H1 (cell line): ENCODE data around the gene TCP11. TPM values are rescaled to one million over a fixed set of nuclear protein-coding genes. Genes with fewer than 3 reads are reported as not detected.
"Not testable (repeated sequence)": the region's sequence is repeated elsewhere in the genome, so short reads cannot be mapped to it uniquely, and the experiment has no call there.

Source experiments
- CTCF ChIA-PET: fragments of 300-600 bp; sonication (Branson Sonifier 250); formaldehyde crosslinking; loops from one replicate; lab custom pipeline; 2021; ENCODE audit not compliant: partially characterized antibody; lab: Charles Lee
- POLR2A ChIA-PET: fragments of 300-600 bp; sonication (Branson Sonifier 250); formaldehyde crosslinking; loops from one replicate; lab custom pipeline; 2021; ENCODE audit warnings: inconsistent platforms; ENCODE audit not compliant: partially characterized antibody; lab: Charles Lee
- DNase-seq, 2 experiments: peaks; one replicate each; pipeline versions ENCODE4 v3.0.0 to v3.0.0-alpha.2; 2010 to 2022; ENCODE audit warnings: low spot score in 2 of 2, low read depth in 1 of 2, mixed read lengths in 1 of 2
- FAIRE-seq: peaks from 2 replicates; lab custom pipeline; 2011; peaks lifted over from hg19 to GRCh38; lab: Jason Lieb, UNC
- H2AFZ ChIP-seq: 2 replicates; pipeline ENCODE4 v1.8.1; 2012; ENCODE audit warnings: low read length, inconsistent platforms
- H2AK5ac ChIP-seq: 2 replicates; pipeline ENCODE4 v1.6.1; 2013; ENCODE audit warnings: low read depth, low read length
- H2BK120ac ChIP-seq: replicated peaks from 2 replicates; pipeline ENCODE3; 2013; ENCODE audit warnings: low read depth, low read length, inconsistent platforms
- H2BK12ac ChIP-seq: 2 replicates; pipeline ENCODE4 v1.6.1; 2013; ENCODE audit warnings: low read depth, low read length
- H2BK15ac ChIP-seq: 2 replicates; pipeline ENCODE4 v1.6.1; 2013; ENCODE audit warnings: low read length
- H2BK20ac ChIP-seq: 2 replicates; pipeline ENCODE4 v1.6.1; 2013; ENCODE audit warnings: low read length
- H2BK5ac ChIP-seq: 2 replicates; pipeline ENCODE4 v1.6.1; 2013; ENCODE audit warnings: low read depth, low read length
- H3K14ac ChIP-seq: 2 replicates; pipeline ENCODE4 v1.6.1; 2013; ENCODE audit warnings: inconsistent platforms; ENCODE audit not compliant: insufficient read length
- H3K18ac ChIP-seq: 2 replicates; pipeline ENCODE4 v1.6.1; 2013; ENCODE audit warnings: low read length; ENCODE audit errors: extremely low read depth
- H3K23ac ChIP-seq: 2 replicates; pipeline ENCODE4 v1.6.1; 2013; ENCODE audit warnings: inconsistent platforms; ENCODE audit not compliant: insufficient read length
- H3K23me2 ChIP-seq: 2 replicates; pipeline ENCODE4 v1.6.1; 2013; ENCODE audit warnings: low read depth, low read length
- H3K27ac ChIP-seq: 2 replicates; pipeline ENCODE4 v1.6.1; 2011; ENCODE audit warnings: low read depth, low read length, inconsistent platforms
- H3K27me3 ChIP-seq, 4 experiments: replicated peaks in 1 of 4; 1 replicate in 1 of 4; 2 replicates in 3 of 4; pipeline versions ENCODE4 v1.6.1 to v1.8.1; 2011 to 2013; ENCODE audit warnings: low read length in 3 of 4, mild to moderate bottlenecking in 3 of 4, inconsistent platforms in 2 of 4, mixed read lengths in 2 of 4, moderate library complexity in 1 of 4; ENCODE audit not compliant: control insufficient read depth in 3 of 4, insufficient read depth in 3 of 4; ENCODE audit errors: extremely low read depth in 1 of 4
- H3K36me3 ChIP-seq, 4 experiments: 2 replicates each; pipeline versions ENCODE4 v1.6.1 to v1.8.1; 2011 to 2013; ENCODE audit warnings: mild to moderate bottlenecking in 4 of 4, low read length in 3 of 4, moderate library complexity in 2 of 4, control low read depth in 1 of 4, inconsistent platforms in 1 of 4; ENCODE audit not compliant: insufficient read depth in 4 of 4, control insufficient read depth in 2 of 4
- H3K4ac ChIP-seq: replicated peaks from 2 replicates; pipeline ENCODE3; 2013; ENCODE audit warnings: low read length, low read depth, mixed read lengths, inconsistent platforms; ENCODE audit not compliant: insufficient read length
- H3K4me1 ChIP-seq, 4 experiments: replicated peaks in 1 of 4; 1 replicate in 1 of 4; 2 replicates in 3 of 4; pipeline versions ENCODE4 v1.6.1 to v1.8.1; 2011 to 2013; ENCODE audit warnings: low read length in 3 of 4, inconsistent platforms in 2 of 4, mixed read lengths in 1 of 4; ENCODE audit not compliant: insufficient read depth in 4 of 4, control insufficient read depth in 3 of 4
- H3K4me2 ChIP-seq, 2 experiments: 2 replicates each; pipeline versions ENCODE4 v1.6.1 to v1.8.1; 2011 to 2013; ENCODE audit warnings: low read depth in 2 of 2, low read length in 2 of 2, control low read depth in 1 of 2, inconsistent platforms in 1 of 2, mild to moderate bottlenecking in 1 of 2; ENCODE audit not compliant: insufficient read depth in 1 of 2
- H3K4me3 ChIP-seq, 4 experiments: fragments of 200-600, 300-600 bp in 1 of 4; sonication (generic), shearing (Covaris generic), sonication (Bioruptor Twin) in 1 of 4; 2 replicates each; pipeline versions ENCODE4 v1.5.1 to v1.8.1; 2011 to 2016; ENCODE audit warnings: low read length in 4 of 4, low read depth in 3 of 4, control low read depth in 2 of 4, inconsistent platforms in 2 of 4, mild to moderate bottlenecking in 2 of 4, mixed read lengths in 1 of 4, moderate library complexity in 1 of 4; ENCODE audit not compliant: insufficient read depth in 2 of 4; ENCODE audit errors: extremely low read depth in 1 of 4
- H3K56ac ChIP-seq: replicated peaks from 2 replicates; pipeline ENCODE3; 2013; ENCODE audit warnings: low read depth, mild to moderate bottlenecking, mixed read lengths, low read length, inconsistent platforms; ENCODE audit not compliant: insufficient read length
- H3K79me1 ChIP-seq: 2 replicates; pipeline ENCODE4 v1.6.1; 2013; ENCODE audit warnings: low read depth, low read length, control low read depth
- H3K79me2 ChIP-seq, 2 experiments: 2 replicates each; pipeline versions ENCODE4 v1.6.1 to v1.8.1; 2012 to 2013; ENCODE audit warnings: low read length in 2 of 2, mild to moderate bottlenecking in 2 of 2, inconsistent platforms in 1 of 2; ENCODE audit not compliant: insufficient read depth in 2 of 2, control insufficient read depth in 1 of 2
- H3K9ac ChIP-seq, 4 experiments: replicated peaks in 1 of 4; 1 replicate in 1 of 4; 2 replicates in 3 of 4; pipeline versions ENCODE4 v1.6.1 to v1.8.1; 2011 to 2013; ENCODE audit warnings: low read depth in 3 of 4, low read length in 3 of 4, control low read depth in 2 of 4, mild to moderate bottlenecking in 2 of 4, moderate library complexity in 2 of 4, inconsistent platforms in 1 of 4; ENCODE audit errors: extremely low read depth in 1 of 4
- H3K9me3 ChIP-seq, 2 experiments: 2 replicates each; pipeline versions ENCODE4 v1.6.1 to v1.8.1; 2012 to 2013; ENCODE audit warnings: mild to moderate bottlenecking in 2 of 2, moderate library complexity in 2 of 2, control low read depth in 1 of 2, inconsistent platforms in 1 of 2, low read depth in 1 of 2, low read length in 1 of 2, mixed read lengths in 1 of 2; ENCODE audit not compliant: insufficient read depth in 2 of 2
- H4K20me1 ChIP-seq, 2 experiments: replicated peaks in 1 of 2; 2 replicates each; pipeline versions ENCODE3 to v1.8.1; 2011 to 2013; ENCODE audit warnings: inconsistent platforms in 2 of 2, low read length in 2 of 2, mild to moderate bottlenecking in 1 of 2; ENCODE audit not compliant: insufficient read depth in 2 of 2, control insufficient read depth in 1 of 2
- H4K5ac ChIP-seq: 2 replicates; pipeline ENCODE4 v1.6.1; 2013; ENCODE audit warnings: low read length, low read depth, mixed read lengths, inconsistent platforms; ENCODE audit not compliant: insufficient read length
- H4K8ac ChIP-seq: 2 replicates; pipeline ENCODE4 v1.8.0; 2013; ENCODE audit warnings: mild to moderate bottlenecking, moderate library complexity, low read length, inconsistent platforms; ENCODE audit not compliant: insufficient read depth; ENCODE audit errors: extremely low read depth
- H4K91ac ChIP-seq: replicated peaks from 2 replicates; pipeline ENCODE3; 2013; ENCODE audit warnings: low read length, mixed read lengths, inconsistent platforms; ENCODE audit not compliant: insufficient read length
- WGBS, 2 experiments: shearing (Covaris generic) in 1 of 2; methylation state at CpG; one replicate each; pipeline versions ENCODE4 v1.1.6 to v1.1.7; 2013 to 2015; ENCODE audit warnings: low lambda C conversion rate in 2 of 2, mixed read lengths in 2 of 2, inconsistent platforms in 1 of 2, low coverage in 1 of 2, missing lambda C conversion rate in 1 of 2; ENCODE audit not compliant: insufficient replicate concordance in 2 of 2, insufficient coverage in 1 of 2, insufficient read length in 1 of 2; ENCODE audit errors: extremely low coverage in 1 of 2, missing lambda C conversion rate in 1 of 2; 5-methylcytosine and 5-hydroxymethylcytosine counted together
- polyA plus RNA-seq, 7 experiments: library from polyadenylated mRNA; depleted of rRNA in 3 of 7; stranded (reverse) in 5 of 7; unstranded in 2 of 7; fragments of >200 nt in 5 of 7; fragments of 200-250 nt in 2 of 7; gene quantifications; 1 replicate in 5 of 7; 2 replicates in 1 of 7; 4 replicates in 1 of 7; pipeline versions ENCODE4 v1.2.1 to v1.2.3, GENCODE V29; 2011 to 2013; ENCODE audit warnings: missing spikeins in 2 of 7, mixed read lengths in 2 of 7
- total RNA-seq: library from RNA; stranded (reverse); fragmentation: NEBNext Ultra II Directional; extraction: Animal tissue kit (Norgen Biotek cat#: 25700); gene quantifications from 2 replicates; pipeline ENCODE4 v1.2.1, GENCODE V29; 2021

TCP11 gene
- total and polyA plus RNA-seq, 2 of the 8 experiments (the other 6 are each of a cell fraction or from before 2014, with no cell fraction given): 0.11 TPM; not detected in 1

- not testable (repeated sequence) for H3K4ac ChIP-seq, H4K20me1 ChIP-seq, H2BK12ac ChIP-seq, H2BK5ac ChIP-seq, H3K79me2 ChIP-seq, H3K23me2 ChIP-seq, H3K14ac ChIP-seq, FAIRE-seq, H4K5ac ChIP-seq, H3K9ac ChIP-seq, H2AFZ ChIP-seq, H2AK5ac ChIP-seq, H3K27ac ChIP-seq, H2BK15ac ChIP-seq, H4K8ac ChIP-seq, H3K56ac ChIP-seq, H3K4me2 ChIP-seq, H3K9me3 ChIP-seq, DNase-seq, H3K79me1 ChIP-seq, H4K91ac ChIP-seq, H3K23ac ChIP-seq, H2BK120ac ChIP-seq, H3K4me3 ChIP-seq, H2BK20ac ChIP-seq, H3K36me3 ChIP-seq, H3K4me1 ChIP-seq, H3K18ac ChIP-seq
- 93% methylated on average over 3 of the region's 3 CpGs; no CpG with 5 or more reads in 1 of the 2 experiments for WGBS, 2 experiments
- peaks cover 0 to 12% (median 12%) of the 10 kb centered on the region in 4 experiments; a peak in 5 of 7 replicates for H3K27me3 ChIP-seq
- POLR2A ChIA-PET: interaction anchor here (0.8 kb wide), 1 partner anchor 721 kb away, joined by 3 read pairs; no protein-coding TSS in a partner anchor
- CTCF ChIA-PET: interaction anchor here (0.6 to 4.8 kb wide), 9 partner anchors 8 to 279 kb away, joined by 3 to 89 read pairs (median 4); no protein-coding TSS in a partner anchor
Observed at GRCh38 chr6:35138191-35138590, 2.9 kb downstream of the TCP11 start.
